ENCODE measurements around the gene CATSPERD. TPM values are rescaled to one million over a fixed set of nuclear protein-coding genes. Genes with fewer than 3 reads are reported as not detected.

The CATSPERD gene
- total RNA-seq, 1 experiment from 2014 or later: not detected

DNA sequence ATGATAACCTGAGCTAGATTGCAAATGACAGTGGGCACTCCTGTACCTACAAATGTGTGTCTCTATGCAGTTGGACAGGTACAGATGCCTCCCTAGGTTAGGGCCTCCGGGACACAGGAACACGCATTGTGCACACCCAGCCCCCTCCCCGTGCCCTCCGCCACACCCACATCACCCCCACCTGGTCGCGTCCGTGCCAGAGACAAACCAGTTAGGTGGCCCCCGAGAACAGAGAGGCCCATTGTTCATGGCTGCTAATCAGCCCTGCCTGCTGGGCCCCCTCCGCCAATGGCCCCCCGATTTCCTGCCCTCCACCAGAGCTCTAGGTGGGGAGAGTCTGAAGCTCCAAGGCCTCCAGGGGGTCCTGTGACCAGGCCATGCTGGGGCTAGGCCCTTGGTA lies 98.2 kb downstream of the CATSPERD start:
- Histone ChIP-seq H3K27me3 (ENCODE audit: insufficient read depth, low read length) (no peaks in the 10 kb centered on the region), H3K4ac (ENCODE audit: low read depth, low read length) (no peak overlapping the region), H3K9me3 (ENCODE audit: control insufficient read depth, low read depth, low read length) (no peaks in the 10 kb centered on the region), H3K9ac (ENCODE audit: extremely low read depth, insufficient read length, low read length) (no peak overlapping the region), H3K23ac (ENCODE audit: insufficient read length, low read depth, low read length) (no peak overlapping the region), H2BK20ac (ENCODE audit: low read depth, low read length, poor library complexity, severe bottlenecking) (no peak overlapping the region), H3K4me2 (ENCODE audit: insufficient read depth, insufficient read length, low read length) (no peak overlapping the region), H2AFZ (ENCODE audit: low read length) (no peak overlapping the region), H2BK12ac (ENCODE audit: insufficient read length, low read depth, low read length) (no peak overlapping the region), H4K8ac (replicated peaks; ENCODE audit: insufficient read length, low read depth, low read length) (no peak overlapping the region), H3K14ac (ENCODE audit: insufficient read depth, low read length) (no peak overlapping the region), H3K18ac (ENCODE audit: insufficient read length, low read depth, low read length) (no peak overlapping the region), H2BK120ac (ENCODE audit: low read depth, low read length, poor library complexity, severe bottlenecking) (no peak overlapping the region), H3K56ac (ENCODE audit: insufficient read length, low read depth, low read length) (no peak overlapping the region), H2AK5ac (ENCODE audit: insufficient read length, low read length) (no peak overlapping the region), H4K91ac (ENCODE audit: insufficient read length, low read depth, low read length) (no peak overlapping the region), H3K79me2 (ENCODE audit: insufficient read depth, low read length) (no peaks in the 10 kb centered on the region), H3K27ac (ENCODE audit: insufficient read length, low read depth, low read length) (no peak overlapping the region), H4K5ac (ENCODE audit: insufficient read length, low read depth, low read length) (no peak overlapping the region), H2BK15ac (ENCODE audit: low read depth, low read length) (no peak overlapping the region), H3K4me1 (ENCODE audit: insufficient read depth, low read length) (no peaks in the 10 kb centered on the region), H4K20me1 (ENCODE audit: control insufficient read depth, insufficient read depth, insufficient read length) (no peaks in the 10 kb centered on the region), H3K23me2 (ENCODE audit: insufficient read length, low read depth, low read length, poor library complexity, severe bottlenecking) (no peaks in the 10 kb centered on the region), H3T11ph (ENCODE audit: low read length) (no peak overlapping the region), H3K79me1 (ENCODE audit: insufficient read depth, low read depth, low read length, poor library complexity, severe bottlenecking) (no peaks in the 10 kb centered on the region), H2BK5ac (ENCODE audit: insufficient read length, low read length) (no peak overlapping the region)
- peaks cover 34% of the 10 kb centered on the region for H3K27me3 Mint-ChIP-seq (ENCODE audit: low read depth)
- no peak overlapping the region for H3K27ac Mint-ChIP-seq
- H3K4me1 Mint-ChIP-seq: no peaks in the 10 kb centered on the region
- TF ChIP-seq, protein P1, sequence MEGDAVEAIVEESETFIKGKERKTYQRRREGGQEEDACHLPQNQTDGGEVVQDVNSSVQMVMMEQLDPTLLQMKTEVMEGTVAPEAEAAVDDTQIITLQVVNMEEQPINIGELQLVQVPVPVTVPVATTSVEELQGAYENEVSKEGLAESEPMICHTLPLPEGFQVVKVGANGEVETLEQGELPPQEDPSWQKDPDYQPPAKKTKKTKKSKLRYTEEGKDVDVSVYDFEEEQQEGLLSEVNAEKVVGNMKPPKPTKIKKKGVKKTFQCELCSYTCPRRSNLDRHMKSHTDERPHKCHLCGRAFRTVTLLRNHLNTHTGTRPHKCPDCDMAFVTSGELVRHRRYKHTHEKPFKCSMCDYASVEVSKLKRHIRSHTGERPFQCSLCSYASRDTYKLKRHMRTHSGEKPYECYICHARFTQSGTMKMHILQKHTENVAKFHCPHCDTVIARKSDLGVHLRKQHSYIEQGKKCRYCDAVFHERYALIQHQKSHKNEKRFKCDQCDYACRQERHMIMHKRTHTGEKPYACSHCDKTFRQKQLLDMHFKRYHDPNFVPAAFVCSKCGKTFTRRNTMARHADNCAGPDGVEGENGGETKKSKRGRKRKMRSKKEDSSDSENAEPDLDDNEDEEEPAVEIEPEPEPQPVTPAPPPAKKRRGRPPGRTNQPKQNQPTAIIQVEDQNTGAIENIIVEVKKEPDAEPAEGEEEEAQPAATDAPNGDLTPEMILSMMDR (conservative IDR thresholded peaks at IDR 0.05): no peak
- no peak overlapping the region for H3K4me3 Mint-ChIP-seq
- no peaks in the 10 kb centered on the region for H3K36me3 Mint-ChIP-seq (ENCODE audit: insufficient read depth in 1 of 3, low read depth in 3 of 3)
- H3K9me3 Mint-ChIP-seq: peaks cover 0 to 1% of the 10 kb centered on the region in 2 experiments; a peak in 1 of 5 replicates
- WGBS (ENCODE audit: extremely low coverage, insufficient read length, low lambda C conversion rate): no CpG with 5 or more reads among the region's 10 CpGs
- no peak for DNase-seq

All from H9 (cell line).